Esophagus squamous epithelium (tissue), 4 donors: ENCODE results near the gene CTTNBP2.

ENCODE experiments used
- POLR2A ChIP-seq, 4 donors: fragments of 450-650 bp; IDR thresholded peaks; one replicate each; pipeline ENCODE4 v1.6.1; 2017; ENCODE audit warnings: antibody characterized with exemption in 4 of 4, mild to moderate bottlenecking in 4 of 4, moderate library complexity in 3 of 4
- TF ChIP-seq, protein P1 (sequence below), 6 experiments: fragments of 450-650 bp in 4 of 6; fragments of 200-600 bp in 2 of 6; sonication (generic) in 2 of 6; IDR thresholded peaks; one replicate each; pipeline ENCODE4 v1.5.1; 2016 to 2019; ENCODE audit warnings: antibody characterized with exemption in 6 of 6, mild to moderate bottlenecking in 4 of 6, moderate library complexity in 4 of 6

DNA sequence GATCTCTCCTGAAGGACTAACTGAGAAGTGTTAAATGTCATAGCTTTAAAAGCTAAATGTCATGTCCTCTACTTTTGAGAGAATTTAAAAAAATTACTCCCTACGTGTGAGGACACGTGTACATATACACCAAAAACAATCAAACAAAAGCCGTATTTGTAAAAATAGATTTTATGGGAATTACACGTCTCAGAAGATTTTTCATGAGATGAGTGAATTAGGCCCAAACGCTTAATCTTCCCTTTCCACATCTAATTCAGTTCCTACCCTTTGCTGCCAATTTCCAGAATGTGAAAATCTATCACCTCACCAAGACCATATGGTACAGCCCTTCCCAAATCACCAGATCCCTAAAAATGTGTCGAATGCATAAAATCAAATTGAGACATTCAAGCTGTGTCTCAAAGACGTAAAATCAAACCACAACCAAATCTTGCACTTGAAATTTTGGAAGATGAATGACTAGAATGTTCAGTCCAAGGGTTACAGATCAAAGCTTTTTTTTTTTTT, 1.0 kb upstream of the CTTNBP2 start:
- TF ChIP-seq, protein P1, sequence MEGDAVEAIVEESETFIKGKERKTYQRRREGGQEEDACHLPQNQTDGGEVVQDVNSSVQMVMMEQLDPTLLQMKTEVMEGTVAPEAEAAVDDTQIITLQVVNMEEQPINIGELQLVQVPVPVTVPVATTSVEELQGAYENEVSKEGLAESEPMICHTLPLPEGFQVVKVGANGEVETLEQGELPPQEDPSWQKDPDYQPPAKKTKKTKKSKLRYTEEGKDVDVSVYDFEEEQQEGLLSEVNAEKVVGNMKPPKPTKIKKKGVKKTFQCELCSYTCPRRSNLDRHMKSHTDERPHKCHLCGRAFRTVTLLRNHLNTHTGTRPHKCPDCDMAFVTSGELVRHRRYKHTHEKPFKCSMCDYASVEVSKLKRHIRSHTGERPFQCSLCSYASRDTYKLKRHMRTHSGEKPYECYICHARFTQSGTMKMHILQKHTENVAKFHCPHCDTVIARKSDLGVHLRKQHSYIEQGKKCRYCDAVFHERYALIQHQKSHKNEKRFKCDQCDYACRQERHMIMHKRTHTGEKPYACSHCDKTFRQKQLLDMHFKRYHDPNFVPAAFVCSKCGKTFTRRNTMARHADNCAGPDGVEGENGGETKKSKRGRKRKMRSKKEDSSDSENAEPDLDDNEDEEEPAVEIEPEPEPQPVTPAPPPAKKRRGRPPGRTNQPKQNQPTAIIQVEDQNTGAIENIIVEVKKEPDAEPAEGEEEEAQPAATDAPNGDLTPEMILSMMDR (IDR thresholded peaks at IDR 0.05) = no peak
- TF ChIP-seq POLR2A (IDR thresholded peaks at IDR 0.05) = no peak
